Activated CD4-positive, alpha-beta T cell treated with anti-CD3 and anti-CD28 coated beads for 36 hours (primary cell): ENCODE results near the gene DBF4. TPM values are rescaled to one million over a fixed set of nuclear protein-coding genes. Genes with fewer than 3 reads are reported as not detected.

Experiments used
- total RNA-seq, 2 experiments: library from RNA; stranded (reverse); gene quantifications; one replicate each; pipeline ENCODE4 v1.2.3, GENCODE V29; 2021

Gene DBF4
- total RNA-seq, 2 experiments from 2014 or later, result 68.6 to 86.4 TPM

Other genes with a start within 250 kb of the DBF4 start
- gene RUNDC3B, start 248.1 kb upstream of the DBF4 start, total RNA-seq, result 1 to 10 TPM; 1.6 to 1.7 TPM
- gene SLC25A40, start 133 bp upstream of the DBF4 start, total RNA-seq, result 10 to 100 TPM; 38.0 to 41.9 TPM
- gene ADAM22, start 57.8 kb downstream of the DBF4 start, total RNA-seq, result 1 to 10 TPM; 1.1 to 1.8 TPM